ENCODE results near the gene MBD2.

GRCh38 chr18:54205959-54206358 is 18.5 kb downstream of the MBD2 start:
- TF ChIP-seq CTCF (optimal IDR thresholded peaks at IDR 0.05 in 1 of 3, IDR thresholded peaks at IDR 0.05 in 1 of 3, conservative IDR thresholded peaks at IDR 0.05 in 1 of 3; ENCODE audit: extremely low read depth in 1 of 3, insufficient read depth in 2 of 3, low read length in 3 of 3) (no peak), EZH2 (IDR thresholded peaks at IDR 0.05; ENCODE audit: low read length) (no peak)

Data from keratinocyte (primary cell).